Body of pancreas (tissue), 4 donors: Measurements from ENCODE around the gene PIGP.

ENCODE experiments used
- CTCF ChIP-seq, 7 experiments: fragments of 450-650 bp in 4 of 7; fragments of 200-600 bp in 3 of 7; sonication (generic) in 3 of 7; IDR thresholded peaks; one replicate each; pipeline ENCODE4 v1.5.1; 2016 to 2019; ENCODE audit warnings: antibody characterized with exemption in 7 of 7
- POLR2A ChIP-seq, 3 donors: fragments of 450-650 bp; IDR thresholded peaks; one replicate each; pipeline ENCODE4 v1.6.1; 2016; ENCODE audit warnings: antibody characterized with exemption in 3 of 3, mild to moderate bottlenecking in 2 of 3

- TF ChIP-seq CTCF (IDR thresholded peaks at IDR 0.05) (no peak), POLR2A (IDR thresholded peaks at IDR 0.05) (no peak)
Observed at GRCh38 chr21:37088186-37088735, 15.4 kb upstream of the PIGP start.
